Activated naive CD4-positive, alpha-beta T cell treated with anti-CD3 and anti-CD28 coated beads, Interleukin-2, amount 50 U/mL, for 72 hours (primary cell): ENCODE results near the gene PKN2. TPM values are rescaled to one million over a fixed set of nuclear protein-coding genes. Genes with fewer than 3 reads are reported as not detected.

Experiments used
- ATAC-seq, 2 donors: fragments of 150-1000 bp; cut with Tn5 transposase; 2 replicates each; pipeline ENCODE4 v1.10.0; 2021; ENCODE audit warnings: mild to moderate bottlenecking in 2 of 2, moderate library complexity in 2 of 2
- DNase-seq, 2 donors: peaks; one replicate each; pipeline ENCODE4 v3.0.0; 2021 to 2022; ENCODE audit warnings: low spot score in 2 of 2
- H3K27ac Mint-ChIP-seq, 2 donors: one replicate each; pipeline ENCODE4 v1.8.0; 2022; ENCODE audit warnings: mild to moderate bottlenecking in 2 of 2, mixed read lengths in 2 of 2
- H3K36me3 Mint-ChIP-seq, 2 donors: one replicate each; pipeline ENCODE4 v1.8.0; 2022; ENCODE audit warnings: mixed read lengths in 2 of 2
- H3K9me3 Mint-ChIP-seq, 2 donors: one replicate each; pipeline ENCODE4 v1.8.0; 2022; ENCODE audit warnings: mixed read lengths in 2 of 2
- total RNA-seq, 2 donors: library from RNA; stranded (reverse); gene quantifications; one replicate each; pipeline ENCODE4 v1.2.3, GENCODE V29; 2022

PKN2 gene
- total RNA-seq, 2 donors from 2014 or later: 27.0 to 35.0 TPM

DNA sequence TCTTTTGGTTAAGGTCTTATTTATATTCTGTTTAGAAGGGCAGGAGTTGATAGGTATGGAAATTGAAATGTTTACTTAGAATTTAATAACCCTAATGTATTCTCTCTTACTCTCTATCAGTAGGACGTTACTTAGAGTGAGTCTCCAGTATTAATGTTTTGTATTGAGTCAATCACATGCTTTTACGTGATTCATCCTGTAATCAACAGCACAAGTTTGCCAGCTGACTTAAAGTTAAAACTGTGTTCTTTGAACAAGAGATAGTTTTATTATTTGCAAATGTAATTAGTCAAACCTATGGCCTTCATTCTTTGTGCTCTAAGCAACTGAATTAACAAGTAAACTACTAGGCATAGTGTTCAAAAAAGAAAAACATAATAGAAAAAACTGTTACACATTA is 57.3 kb downstream of the PKN2 start:
- no peaks in the 10 kb centered on the region for H3K9me3 Mint-ChIP-seq
- DNase-seq (no peak), ATAC-seq (no peak)
- no peak overlapping the region for H3K27ac Mint-ChIP-seq
- no peaks in the 10 kb centered on the region for H3K36me3 Mint-ChIP-seq

GRCh38 chr1:88742531-88742930 is 58.5 kb downstream of the PKN2 start:
- no peaks in the 10 kb centered on the region for H3K36me3 Mint-ChIP-seq
- DNase-seq: no peak
- H3K27ac Mint-ChIP-seq: no peak overlapping the region
- no peak for ATAC-seq
- H3K9me3 Mint-ChIP-seq: no peaks in the 10 kb centered on the region

DNA sequence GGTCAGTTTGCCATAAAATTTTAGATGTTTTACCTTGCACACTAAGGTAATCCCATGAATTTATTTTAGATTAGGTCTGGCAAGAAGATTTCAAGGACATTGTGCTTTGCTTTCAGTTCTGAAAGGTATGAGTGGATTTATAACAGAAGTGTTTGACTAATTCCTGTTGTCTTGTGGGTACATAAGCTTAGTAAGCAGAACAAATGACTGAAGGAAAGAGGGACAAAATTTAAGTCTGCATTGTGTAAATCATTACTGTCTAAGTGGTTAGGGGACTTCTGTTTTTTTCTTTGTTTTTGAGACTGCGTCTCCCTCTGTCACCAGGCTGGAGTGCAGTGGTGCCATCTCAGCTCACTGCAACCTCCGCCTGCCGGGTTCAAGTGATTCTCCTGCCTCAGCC is 60.1 kb downstream of the PKN2 start:
- ATAC-seq (peak; percentile 34 to 99), DNase-seq (no peak)
- Mint-ChIP-seq H3K9me3 (no peaks in the 10 kb centered on the region), H3K27ac (no peak overlapping the region), H3K36me3 (no peaks in the 10 kb centered on the region)

DNA sequence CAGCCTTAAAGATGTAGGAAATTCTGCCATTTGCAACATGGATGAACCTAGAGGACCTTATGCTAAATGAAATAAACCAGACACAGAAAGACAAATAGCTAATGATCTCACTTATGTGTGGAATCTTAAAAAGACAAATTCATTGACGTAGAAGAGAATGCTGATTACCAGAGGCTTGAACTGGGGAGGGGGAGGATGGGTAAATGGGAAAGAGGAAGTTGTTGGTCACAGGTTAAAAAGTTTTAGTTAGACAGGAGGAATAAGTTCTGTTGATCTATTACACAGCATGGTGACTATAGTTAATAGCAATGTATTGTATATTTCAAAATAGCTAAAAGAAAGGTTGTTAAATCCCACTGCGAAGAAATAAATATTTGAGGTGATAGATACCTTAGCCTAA is 62.8 kb downstream of the PKN2 start:
- H3K27ac Mint-ChIP-seq: no peak overlapping the region
- H3K36me3 Mint-ChIP-seq: no peaks in the 10 kb centered on the region
- DNase-seq: no peak
- no peak for ATAC-seq
- H3K9me3 Mint-ChIP-seq: no peaks in the 10 kb centered on the region

DNA sequence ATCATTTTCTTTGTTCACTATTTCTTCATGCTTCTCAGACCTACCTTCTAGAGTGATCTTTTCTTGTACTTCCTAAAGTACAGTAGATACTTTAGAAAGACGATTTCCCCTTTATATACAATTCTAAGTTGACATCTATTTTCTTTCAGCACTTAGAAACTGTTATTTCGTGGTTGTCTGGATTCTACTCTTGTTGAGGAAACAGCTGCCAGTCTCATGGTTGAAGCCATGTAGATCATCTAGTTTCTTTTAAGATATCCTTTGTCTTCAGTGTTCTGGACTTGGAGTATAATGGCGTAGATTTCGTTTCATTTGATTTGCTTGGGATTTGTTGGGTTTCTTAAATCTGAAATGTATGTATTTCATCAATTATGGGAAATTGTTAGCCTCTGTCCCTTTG is 67.6 kb downstream of the PKN2 start:
- ATAC-seq: no peak

DNA sequence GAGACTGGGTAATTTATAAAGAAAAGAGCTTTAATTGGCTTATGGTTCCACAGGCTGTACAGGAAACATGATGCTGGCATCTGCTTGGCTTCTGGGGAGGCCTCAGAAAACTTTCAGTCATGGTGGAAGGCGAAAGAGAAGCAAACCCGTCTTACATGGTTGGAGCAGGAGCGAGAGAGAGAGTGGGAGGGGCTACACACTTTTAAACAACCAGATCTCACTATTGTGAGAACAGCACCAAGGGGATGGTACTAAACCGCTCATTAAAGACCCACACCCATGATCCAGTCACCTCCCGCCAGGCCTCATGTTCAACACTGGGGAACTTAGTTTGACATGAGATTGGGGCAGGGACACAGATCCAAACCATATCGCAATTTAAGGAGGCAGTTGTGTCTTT is 69.4 kb downstream of the PKN2 start:
- Mint-ChIP-seq H3K9me3 (no peaks in the 10 kb centered on the region), H3K36me3 (peaks cover 0 to 6% of the 10 kb centered on the region in 2 donors), H3K27ac (peak overlapping the region in 1 of 2 donors; percentile 45)
- DNase-seq: no peak
- ATAC-seq: no peak

More for the DNA sequence above, 67.6 kb downstream of the PKN2 start:
- peaks cover 0 to 6% of the 10 kb centered on the region in 2 donors for H3K36me3 Mint-ChIP-seq
- DNase-seq: no peak
- no peak overlapping the region for H3K27ac Mint-ChIP-seq
- no peaks in the 10 kb centered on the region for H3K9me3 Mint-ChIP-seq

GRCh38 chr1:88763649-88764406 is 79.8 kb downstream of the PKN2 start:
- Mint-ChIP-seq H3K27ac (no peak overlapping the region), H3K9me3 (no peaks in the 10 kb centered on the region), H3K36me3 (peaks cover 0 to 12% of the 10 kb centered on the region in 2 donors)
- no peak for ATAC-seq
- no peak for DNase-seq

GRCh38 chr1:88768187-88768586 is 84.1 kb downstream of the PKN2 start:
- no peak for DNase-seq
- Mint-ChIP-seq H3K27ac (peak overlapping the region in 1 of 2 donors; percentile 36), H3K36me3 (peaks cover 0 to 6% of the 10 kb centered on the region in 2 donors), H3K9me3 (no peaks in the 10 kb centered on the region)
- no peak for ATAC-seq

GRCh38 chr1:88768816-88769215 is 84.7 kb downstream of the PKN2 start:
- peak overlapping the region; percentile 36 to 59 for H3K27ac Mint-ChIP-seq
- H3K9me3 Mint-ChIP-seq: no peaks in the 10 kb centered on the region
- ATAC-seq (no peak), DNase-seq (no peak)
- H3K36me3 Mint-ChIP-seq: peaks cover 0 to 10% of the 10 kb centered on the region in 2 donors

DNA sequence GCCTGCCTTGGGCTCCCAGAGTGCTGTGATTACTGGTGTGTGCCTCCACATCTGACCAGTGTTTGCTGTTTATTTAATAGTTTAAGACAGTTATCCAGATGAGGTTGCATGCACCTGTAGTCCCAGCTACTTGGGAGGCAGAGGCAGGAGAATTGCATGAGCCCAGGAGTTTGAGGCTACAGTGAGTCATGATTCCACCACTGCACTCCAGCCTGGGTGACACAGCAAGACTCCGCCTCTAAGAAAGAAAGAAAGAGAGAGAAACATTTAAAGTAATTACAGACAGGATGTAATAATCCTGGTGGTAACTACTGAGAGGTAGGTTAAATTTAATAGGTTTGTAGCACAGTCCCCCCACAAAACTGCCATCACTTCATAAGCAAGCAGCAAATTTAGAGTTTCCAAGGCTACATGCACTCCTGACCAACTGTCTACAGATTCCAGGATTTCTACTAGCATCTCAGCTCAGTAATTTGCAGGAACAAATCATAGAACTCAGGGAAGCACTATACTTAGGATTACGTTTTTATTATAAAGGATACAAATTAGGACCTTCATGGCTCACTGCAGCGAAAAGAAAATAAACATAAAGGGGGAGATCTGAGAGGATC is 89.6 kb downstream of the PKN2 start:
- peak overlapping the region; percentile 77 to 88 for H3K27ac Mint-ChIP-seq
- no peaks in the 10 kb centered on the region for H3K9me3 Mint-ChIP-seq
- ATAC-seq: peak; percentile 67 to 68
- peaks cover 22 to 28% of the 10 kb centered on the region in 2 donors for H3K36me3 Mint-ChIP-seq
- no peak for DNase-seq

- H3K27ac Mint-ChIP-seq: peak overlapping the region; percentile 77 to 88
- DNase-seq: peak; percentile 38 to 58
- H3K36me3 Mint-ChIP-seq: peaks cover 22 to 27% of the 10 kb centered on the region in 2 donors
- no peaks in the 10 kb centered on the region for H3K9me3 Mint-ChIP-seq
- ATAC-seq: peak; percentile 92 to 95
These were observed 90.1 kb downstream of the PKN2 start for GRCh38 chr1:88774151-88774556.

DNA sequence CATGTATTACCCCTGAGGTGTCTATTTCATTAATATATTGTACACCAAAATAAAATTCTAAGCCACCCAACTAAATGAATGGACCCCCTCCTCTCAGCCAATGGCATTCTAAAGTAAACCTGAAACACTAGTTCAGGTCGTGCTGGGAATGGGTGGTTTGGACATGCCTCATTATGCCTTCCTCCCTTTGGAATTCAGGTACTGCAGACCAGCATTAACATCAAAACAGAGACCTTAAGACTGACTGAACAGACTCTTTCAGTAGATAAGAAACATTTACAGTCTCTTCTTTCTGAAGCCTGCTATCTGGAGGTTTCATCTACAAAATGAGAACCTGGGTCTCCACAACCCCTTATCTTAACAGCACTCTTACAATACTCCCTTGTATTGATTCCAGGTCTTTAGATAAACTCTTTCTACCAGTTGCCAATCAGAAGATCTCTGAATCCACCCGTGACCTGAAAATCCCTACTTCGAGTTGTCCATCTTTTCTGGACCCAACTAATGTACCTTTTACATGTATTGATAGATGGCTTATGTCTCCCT is 93.6 kb downstream of the PKN2 start:
- H3K9me3 Mint-ChIP-seq: no peaks in the 10 kb centered on the region
- no peak for ATAC-seq
- H3K27ac Mint-ChIP-seq: no peak overlapping the region
- DNase-seq: no peak
- H3K36me3 Mint-ChIP-seq: peaks cover 22 to 27% of the 10 kb centered on the region in 2 donors

DNA sequence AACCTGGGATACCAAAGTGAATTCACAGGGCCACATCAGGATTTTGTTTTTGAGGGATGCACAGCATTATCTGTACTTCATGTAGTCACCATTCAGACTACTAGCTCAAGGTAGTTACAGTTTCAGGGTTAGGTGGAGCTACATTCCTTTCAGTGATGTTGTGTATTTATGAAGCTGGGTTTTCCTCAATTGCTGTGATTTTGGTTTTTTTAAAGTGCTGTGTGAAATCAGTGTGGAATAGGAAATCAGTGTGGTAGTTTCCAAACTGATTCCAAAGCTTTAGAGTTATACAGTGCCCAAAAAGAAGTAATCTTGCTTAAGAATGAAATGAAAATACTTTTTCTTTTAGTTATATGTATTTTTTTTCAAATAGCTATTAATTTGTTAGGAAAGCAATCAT is 95.8 kb downstream of the PKN2 start:
- Mint-ChIP-seq H3K27ac (no peak overlapping the region), H3K36me3 (peaks cover 12 to 19% of the 10 kb centered on the region in 2 donors), H3K9me3 (no peaks in the 10 kb centered on the region)
- DNase-seq: no peak
- no peak for ATAC-seq

DNA sequence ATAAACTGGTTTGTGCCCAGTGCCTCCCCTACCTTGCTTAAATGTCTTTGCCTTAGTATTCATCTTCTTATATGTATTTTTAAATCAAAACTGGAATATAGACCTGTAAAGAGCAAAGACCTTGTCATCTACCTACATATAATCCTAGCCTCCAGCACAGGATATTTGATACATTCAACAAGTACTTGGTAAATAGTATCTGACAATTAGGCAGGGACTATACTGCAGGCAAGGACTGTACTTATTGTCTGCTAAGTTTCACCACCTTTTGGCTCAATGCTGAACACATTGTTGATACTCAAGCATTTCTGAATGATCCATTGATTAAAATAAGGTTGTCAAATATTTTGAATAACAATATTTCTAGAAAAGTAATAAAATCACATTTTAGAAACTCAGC is 96.4 kb downstream of the PKN2 start:
- ATAC-seq: no peak
- DNase-seq: no peak
- Mint-ChIP-seq H3K9me3 (no peaks in the 10 kb centered on the region), H3K36me3 (peaks cover 6 to 15% of the 10 kb centered on the region in 2 donors), H3K27ac (no peak overlapping the region)

DNA sequence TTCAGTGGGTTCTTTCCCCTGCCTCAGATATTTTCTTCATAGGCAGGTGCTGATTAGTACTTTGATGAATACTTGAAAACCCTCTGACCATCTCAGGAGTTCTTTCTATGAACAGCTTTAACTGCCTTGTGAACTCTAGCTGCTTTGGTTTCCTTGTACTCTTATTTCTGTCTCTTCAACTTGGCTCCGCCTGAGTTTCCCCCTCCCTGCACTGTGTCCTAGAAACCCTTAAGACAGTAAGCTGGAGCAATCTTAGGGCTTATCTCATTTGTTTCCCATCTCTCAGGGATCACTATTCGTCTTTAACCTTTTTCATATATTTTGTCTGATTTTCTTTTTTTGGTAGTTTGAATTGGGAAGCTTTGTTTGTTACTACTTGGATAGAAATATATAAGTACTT is 99.1 kb downstream of the PKN2 start:
- ATAC-seq (no peak), DNase-seq (no peak)
- no peaks in the 10 kb centered on the region for H3K9me3 Mint-ChIP-seq
- no peaks in the 10 kb centered on the region for H3K36me3 Mint-ChIP-seq
- peak overlapping the region in 1 of 2 donors; percentile 24 for H3K27ac Mint-ChIP-seq

- DNase-seq: no peak
- ATAC-seq: no peak
- Mint-ChIP-seq H3K27ac (no peak overlapping the region), H3K36me3 (no peaks in the 10 kb centered on the region), H3K9me3 (no peaks in the 10 kb centered on the region)
These were observed 100.5 kb downstream of the PKN2 start for GRCh38 chr1:88784551-88784950.

- Mint-ChIP-seq H3K36me3 (no peaks in the 10 kb centered on the region), H3K27ac (no peak overlapping the region), H3K9me3 (no peaks in the 10 kb centered on the region)
- ATAC-seq: no peak
- no peak for DNase-seq
These were observed 103.2 kb downstream of the PKN2 start for GRCh38 chr1:88787023-88787903.
